Retina (tissue), 1 donor: Measurements from ENCODE around the gene RIPOR2.

ENCODE experiments used
- DNase-seq: peaks from one replicate; pipeline ENCODE4 v3.0.0-alpha.2; 2016

RIPOR2 gene

DNA sequence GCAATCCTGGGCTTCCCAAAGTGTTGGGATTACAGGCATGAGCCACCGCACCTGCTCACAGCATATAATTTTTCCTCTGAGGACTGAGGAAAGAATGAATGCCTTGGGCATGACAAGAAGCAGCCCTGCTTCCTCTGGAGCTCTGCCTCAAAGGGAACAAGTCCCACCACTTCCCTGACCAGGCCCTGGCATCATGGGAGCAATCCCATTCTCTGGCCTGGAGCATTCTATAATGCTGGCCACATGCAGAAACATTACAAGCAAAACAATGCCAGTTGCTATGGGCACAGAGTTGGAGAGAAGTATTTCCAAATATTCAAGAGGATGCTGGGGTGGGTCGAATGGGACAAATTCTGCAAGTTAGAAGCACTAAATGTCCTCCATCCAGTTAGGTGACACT, 95.6 kb downstream of the RIPOR2 start:
- DNase-seq = no peak

DNA sequence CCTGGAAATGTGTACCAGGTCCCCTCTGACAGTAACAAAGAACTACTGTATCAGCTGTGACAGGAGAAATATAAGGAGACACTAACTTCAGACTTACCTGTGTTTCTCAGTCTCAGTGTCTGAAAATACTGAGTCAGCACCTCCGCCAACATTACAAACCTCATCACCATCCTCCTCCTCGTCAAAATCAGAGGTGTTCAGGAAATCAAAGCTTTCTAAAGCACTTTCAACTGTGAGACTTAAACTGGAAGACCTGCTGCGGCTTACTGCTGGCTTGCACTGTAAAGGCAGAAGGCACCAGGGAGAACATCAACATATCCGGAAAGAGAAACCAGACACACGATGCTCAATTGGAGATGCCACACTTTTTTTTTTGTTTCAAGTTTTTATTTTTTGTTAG, 96.8 kb downstream of the RIPOR2 start:
- no peak for DNase-seq

DNA sequence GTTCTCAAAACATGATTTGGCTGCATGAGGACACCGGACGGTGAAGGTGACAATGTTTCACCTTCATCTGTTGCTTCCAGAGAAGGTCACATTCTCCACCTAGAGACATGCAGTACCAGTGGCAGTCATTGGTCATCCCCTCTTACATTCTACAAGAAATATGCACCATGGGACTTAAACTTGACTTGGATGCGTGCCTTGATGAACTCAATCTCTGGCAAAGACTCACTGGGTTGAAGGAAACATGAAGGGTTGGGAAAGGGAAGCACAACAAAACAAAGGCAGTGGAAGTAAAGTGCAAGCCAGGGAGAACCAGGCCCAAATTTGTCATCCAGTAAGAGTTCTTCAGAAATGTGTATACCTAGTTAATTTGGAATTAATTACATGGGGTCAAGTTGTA, 97.7 kb downstream of the RIPOR2 start:
- no peak for DNase-seq

DNA sequence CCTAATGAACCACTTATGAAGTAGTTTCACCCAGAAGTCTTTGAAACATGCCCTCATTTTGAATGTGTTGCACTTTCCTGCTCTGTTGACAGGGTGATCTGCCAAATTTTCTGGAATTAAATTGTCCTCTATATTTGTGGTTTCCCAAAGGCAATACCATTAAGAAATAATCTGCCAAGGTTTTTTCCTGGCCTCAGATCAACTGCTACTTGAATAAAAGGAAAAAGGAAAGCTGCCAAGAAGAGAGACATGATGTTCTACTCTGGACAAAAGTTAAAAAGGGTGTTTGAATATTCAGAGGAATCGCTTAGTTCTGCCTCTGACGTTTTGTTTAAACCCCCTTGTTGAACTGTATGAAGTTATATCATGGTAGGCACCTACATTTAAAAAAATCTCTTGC, 99.7 kb downstream of the RIPOR2 start:
- DNase-seq = no peak

DNA sequence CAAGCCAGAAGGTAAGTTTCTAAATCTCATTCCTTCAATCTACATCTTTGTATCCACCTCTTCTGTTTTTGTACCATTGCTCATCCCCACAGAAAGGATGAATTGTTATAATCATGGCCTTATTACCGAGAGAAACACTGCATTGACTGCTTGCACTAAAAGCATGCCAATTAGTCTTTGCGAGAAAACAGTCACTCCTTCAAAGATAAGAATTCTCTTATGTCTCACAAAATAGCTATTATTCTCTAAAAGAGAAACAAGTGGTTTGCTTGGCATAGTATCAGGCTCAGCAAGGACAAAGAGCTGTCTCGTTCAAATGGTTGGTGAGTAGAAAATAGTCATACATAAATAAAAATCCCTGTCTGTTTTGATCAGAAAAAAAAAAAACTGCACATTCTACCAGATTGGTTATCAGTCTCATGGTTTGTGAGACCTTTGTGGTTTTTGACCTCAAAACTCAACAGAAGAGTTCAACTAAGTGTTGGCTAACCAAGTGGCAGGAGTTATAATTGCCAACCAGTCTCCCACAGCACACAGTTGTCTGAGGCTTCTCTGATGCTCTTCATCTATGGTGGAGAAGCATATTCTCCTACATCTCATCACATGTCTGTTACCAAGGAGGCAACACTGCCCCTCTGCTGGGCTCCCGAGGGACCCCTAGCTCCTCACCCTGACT, 101.9 kb downstream of the RIPOR2 start:
- DNase-seq = no peak

DNA sequence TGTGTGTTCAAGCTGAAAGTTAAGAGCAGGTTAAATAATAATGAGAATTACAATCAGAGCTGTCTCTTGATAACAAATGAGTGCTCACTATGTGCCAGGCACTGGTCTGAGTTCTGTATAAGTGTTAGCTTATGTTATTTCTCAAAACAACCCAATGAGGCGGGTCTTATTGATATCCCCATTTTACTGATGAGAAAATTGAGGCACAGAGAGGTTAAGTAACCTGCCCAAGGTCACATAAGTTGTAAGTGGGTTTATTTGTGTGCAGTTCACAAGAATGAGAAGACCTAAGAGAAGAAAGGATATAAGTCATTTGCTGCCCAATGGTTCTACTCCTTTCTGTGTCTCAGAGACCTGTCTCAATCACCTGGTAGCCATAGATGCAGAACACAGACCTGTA, 103.0 kb downstream of the RIPOR2 start:
- no peak for DNase-seq

DNA sequence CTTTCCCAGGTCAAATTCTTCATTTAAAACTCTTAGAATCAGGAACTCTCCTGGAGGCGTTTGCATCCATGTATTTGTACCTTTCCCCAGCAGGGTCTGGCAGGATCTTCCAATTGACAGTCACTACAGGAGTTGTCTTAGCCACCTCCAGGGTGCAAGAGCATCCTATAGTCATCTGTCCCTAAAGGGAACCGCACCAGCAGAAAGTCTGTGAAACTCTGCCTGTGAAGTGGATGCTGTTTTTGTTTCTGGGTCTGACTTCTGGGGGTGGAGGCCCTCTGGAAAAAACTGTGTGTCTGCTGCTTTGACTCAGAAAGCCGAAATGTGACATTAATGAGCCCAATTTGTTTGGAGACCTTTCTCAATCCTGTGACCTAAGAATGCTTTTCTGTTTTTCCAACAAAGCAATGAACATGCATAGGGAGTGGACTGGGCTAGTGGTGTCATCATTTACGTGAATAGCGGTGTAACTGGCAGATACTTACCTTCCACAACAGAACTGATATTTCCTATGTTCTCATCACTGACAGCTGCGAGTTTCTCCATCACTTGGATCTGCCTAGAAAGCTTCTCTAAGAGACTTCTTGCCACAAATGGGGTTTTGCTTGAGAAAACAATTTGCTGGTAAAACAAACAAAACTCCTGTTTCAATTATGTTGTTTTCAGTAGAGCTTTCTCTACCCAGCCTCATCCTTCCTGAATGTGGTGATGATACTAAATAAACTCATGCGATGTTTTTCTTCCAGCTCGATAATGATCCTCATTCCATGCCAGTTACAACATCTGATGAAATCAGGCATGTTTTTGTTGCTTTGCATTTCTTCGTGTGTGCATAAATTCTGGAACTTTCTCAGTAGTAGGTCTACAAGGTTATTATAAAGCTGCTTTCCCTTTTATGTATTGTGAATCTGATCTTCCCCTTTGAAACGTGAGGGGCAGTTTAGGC, 103.7 kb downstream of the RIPOR2 start:
- DNase-seq = no peak

DNA sequence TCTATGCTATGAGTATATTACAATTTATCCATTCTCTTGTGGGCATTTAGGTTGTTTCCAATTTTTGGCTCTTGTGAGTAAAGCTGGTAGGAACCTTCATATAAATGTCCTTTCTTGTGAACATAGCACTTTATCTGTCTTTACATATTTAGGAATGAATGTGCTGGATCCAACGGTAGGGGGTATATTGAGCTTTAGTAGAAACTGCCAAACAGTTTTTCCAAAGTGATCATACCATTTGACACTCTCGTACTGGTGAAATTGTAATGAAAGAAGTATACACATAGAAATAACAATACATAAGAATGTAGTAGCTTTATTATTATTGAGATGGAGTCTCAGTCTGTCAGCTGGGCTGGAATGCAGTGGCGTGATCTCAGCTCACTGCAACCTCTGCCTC, 106.1 kb downstream of the RIPOR2 start:
- DNase-seq = no peak

DNA sequence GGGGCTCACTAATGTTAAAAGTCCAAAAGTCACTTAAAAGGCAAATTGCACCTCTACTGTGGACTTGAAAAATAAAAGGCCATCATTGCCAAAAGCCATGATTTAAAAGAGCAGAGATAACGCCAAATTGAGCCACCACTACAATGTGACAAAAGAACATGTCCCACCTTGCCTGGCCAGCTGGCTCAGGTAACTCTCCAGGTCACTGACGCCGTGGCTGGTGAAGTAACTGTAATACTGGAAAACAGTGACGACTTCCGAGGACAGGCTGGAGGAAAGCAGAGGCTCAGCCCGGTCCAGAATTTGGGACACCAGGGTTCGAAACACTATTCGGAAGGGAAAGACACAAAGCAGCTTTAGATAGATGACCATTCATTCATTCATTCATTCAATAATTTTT, 107.8 kb downstream of the RIPOR2 start:
- DNase-seq = no peak

DNA sequence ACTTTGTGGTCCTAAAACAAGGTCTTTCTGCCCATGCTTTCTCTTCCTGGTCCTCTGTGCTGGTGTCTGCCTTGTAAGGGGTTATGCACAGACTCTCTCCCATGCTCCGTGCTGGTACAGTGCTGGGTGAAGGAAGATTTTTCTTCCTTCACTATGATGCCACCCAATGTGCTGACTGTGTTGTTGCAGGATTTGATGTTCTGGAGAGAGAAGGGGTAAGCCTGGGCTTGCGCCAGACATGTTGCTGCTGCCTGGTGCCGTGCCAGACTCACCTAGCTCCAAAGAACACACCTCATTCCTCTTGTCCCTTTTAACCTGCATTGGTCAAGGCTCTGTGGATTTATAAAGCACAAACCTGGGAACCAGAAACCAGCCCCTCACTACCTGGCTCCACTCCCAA, 108.6 kb downstream of the RIPOR2 start:
- no peak for DNase-seq

DNA sequence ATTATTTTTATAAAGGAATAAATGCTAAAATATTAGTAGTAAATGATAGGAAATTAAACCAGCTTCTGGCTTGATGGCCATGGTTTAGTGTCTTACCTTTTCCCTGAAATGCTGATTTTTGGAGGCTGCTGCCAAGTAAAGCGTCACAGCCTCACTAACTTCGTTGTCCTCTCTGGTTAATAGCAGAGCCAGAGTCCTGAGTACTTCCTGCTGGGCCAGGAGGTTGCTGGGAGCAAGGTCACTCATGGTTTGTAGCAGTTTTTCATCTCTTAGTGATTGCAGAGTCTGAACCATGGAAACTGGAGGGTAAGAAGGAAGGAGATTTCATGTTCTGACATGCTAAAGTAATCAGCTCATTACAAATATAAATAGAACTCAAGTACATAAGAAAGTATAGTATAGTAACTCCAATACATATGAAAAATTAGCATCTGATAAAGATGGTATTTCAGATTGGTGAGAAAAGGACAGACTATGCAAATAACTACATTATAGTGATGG, 110.6 kb downstream of the RIPOR2 start:
- DNase-seq = no peak

DNA sequence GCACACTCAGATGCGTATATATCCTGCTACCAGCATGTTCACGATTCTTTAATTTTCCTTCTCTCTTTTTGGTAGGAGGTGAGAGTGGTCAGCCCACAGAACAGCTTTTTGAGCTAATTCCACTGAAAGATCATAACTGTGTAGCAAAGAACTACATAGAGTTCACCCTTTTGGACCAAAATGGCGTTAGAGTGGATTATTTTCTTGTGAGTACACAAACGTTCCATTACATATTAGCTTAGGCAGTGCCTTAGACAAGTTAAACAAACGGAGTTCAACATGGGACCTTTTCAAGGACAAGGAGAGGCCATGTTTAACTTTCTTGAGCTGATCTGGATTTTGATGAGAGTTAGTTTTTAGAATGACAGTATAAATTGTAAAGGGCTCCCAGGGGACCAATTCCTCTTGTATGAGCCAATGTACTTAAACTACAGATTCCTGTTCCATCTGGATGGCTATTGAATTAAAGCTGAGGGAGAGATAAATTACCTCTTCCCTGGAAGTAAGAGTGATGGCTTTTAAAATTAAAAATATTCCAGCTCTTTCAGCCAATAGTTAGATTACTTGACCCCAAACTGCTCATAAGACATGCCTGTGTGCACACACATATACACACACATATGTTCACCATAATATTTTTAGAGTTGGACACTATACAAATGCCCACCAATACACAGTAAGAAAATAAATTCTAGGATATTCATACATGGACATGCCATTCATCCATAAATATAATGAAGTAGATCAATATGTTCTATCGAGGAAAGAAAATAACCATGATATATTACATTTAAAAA, 111.4 kb downstream of the RIPOR2 start:
- no peak for DNase-seq

DNA sequence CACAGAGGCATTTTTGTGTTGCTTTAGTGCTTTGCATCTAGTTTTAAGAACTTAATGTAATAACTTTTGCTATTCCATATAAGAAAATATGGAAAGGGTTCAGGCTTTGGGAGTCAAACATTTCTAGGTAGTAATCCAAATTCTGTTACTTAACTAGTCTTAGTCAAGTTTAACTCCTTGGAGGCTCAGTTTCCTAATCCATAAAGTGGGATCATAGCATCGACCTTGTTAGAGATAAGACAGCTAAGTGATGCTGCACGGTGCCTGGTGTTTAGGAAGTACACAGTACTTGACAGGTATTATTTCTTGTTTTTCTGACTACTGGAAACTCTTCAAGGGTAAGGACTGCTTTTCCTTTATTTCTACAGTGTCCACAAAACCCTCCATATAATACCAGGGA, 112.6 kb downstream of the RIPOR2 start:
- no peak for DNase-seq

DNA sequence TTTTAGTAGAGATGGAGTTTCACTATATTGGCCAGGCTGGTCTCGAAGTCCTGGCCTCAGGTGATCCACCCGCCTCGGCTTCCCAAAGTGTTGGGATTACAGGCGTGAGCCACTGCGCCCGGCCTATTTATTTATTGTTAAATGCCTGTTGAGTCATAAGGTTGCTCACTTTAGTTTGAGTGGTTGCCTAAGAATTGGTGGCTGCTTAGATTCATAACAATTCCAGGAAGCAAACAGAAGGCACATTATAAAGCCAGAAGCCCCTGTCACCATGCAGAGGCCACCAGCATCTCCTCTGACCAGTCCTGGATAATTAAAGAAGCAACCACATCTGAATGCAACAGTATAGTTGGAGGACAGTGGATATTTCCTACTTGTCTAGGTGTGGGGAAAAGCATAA, 113.1 kb downstream of the RIPOR2 start:
- no peak for DNase-seq

DNA sequence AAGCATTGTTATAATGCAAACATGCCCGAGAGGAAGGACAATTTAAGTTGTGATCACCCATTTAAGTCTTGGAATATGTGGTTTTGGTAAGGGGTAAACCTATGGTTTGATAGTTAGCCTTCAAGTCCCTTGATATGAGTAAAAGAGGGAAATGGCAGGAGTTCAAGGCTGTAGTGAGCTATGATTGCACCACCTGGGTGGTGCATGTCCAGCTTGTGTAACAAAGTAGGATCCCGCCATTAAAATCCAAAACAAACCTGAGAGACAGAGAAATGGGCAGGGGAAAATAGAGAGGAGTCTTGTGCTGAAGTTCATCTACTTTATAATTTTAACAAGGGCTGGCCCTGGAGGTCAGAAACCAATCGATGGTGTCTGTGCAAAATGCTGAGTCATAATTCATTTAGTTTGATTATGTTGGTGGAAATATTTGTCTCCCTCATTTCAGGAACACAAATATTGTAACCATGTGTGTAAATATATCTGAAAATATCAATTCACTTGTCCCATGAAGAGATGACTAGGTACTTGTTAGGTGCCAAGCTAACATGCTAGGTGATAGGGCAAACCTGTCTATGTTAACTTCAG, 113.8 kb downstream of the RIPOR2 start:
- no peak for DNase-seq

DNA sequence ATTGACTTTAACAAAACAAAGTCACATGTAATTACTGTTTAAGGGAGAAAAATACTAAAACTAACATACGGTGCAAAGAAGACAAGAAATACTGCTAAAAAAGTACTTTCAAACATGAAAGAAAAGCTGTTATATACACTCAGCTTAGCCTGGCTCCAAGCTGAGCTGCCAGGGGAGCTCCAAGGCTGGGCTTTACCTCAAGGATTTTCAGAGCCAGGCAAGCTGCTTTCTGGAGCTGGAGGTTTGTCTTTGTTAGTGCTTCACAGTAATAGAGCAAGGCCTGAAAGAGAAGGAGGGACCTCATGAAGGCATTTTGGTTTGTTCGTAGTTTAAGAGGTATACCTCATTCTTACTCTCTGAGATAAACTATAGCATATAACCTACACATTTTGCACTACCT, 117.4 kb downstream of the RIPOR2 start:
- no peak for DNase-seq

DNA sequence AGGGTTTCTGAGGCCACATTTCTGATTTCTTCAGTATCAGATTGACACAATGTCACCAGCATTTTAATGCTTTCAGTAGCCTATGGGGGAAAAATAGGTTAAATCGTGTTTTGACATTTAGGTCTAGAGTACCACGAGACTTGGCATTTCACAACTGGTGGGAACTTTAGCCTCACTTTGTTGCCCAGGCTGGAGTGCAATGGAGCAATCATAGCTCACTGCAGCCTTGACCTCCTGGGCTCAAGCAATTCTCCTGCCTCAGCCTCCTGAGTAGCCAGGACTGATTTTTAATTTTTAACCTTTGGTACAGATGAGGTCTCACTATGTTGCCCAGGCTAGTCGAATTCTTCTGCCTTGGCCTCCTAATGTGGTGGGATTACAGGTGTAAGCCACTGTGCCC, 126.0 kb downstream of the RIPOR2 start:
- no peak for DNase-seq

DNA sequence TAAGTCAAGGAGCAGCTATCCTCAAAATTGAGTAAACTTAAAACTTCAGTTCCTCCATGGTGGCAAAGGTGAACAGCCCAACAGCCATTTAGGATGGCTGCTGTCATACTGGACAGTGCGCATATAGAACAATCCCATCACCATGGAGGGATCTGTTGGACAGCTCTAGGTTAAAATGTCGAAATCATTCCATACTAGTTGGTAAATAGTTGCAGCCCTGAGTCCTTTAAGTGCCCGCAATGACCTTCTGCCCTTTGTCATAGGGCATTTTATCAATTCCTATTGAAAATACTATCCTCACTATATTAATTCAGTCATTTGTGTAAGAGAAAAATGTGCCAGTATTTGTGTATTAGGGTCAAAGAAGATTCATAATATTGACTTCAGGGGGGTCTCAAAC, 128.2 kb downstream of the RIPOR2 start:
- DNase-seq = no peak

DNA sequence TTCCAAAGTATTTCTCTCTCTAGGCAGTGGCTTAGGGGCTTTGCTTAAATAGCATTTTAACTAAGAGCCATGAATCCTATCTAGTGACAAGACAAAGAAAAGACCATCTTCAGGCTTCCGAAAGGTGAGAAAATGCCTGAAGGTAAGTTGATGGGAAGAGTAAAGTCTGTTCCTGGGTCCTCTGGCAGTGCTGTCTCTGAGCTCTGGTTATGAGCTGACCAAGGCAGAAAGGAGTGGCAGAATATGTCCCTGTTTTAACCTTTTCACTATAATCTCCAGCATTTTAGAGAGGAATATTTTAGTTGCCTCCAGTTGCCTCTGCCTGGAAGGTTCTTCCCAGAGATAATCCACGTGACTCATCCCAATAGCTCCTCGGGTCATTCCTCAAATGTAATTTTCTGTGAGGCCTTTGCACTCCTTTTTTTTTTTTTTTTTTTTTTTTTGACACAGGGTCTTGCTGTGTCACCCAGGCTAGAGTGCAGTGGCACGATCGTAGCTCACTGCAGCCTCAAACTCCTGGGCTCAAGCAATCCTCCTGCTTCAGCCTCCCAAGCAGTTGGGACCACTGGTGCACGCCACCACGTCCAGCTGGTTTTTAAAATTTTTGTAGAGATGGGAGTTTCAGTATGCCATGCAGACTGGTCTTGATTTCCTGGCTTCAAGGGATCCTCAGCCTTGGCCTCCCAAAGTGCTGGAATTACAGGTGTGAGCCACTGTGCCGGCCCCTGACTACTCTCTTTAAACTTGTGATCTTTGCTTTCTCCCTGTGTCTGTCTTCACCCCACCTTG, 133.3 kb downstream of the RIPOR2 start:
- DNase-seq = no peak

DNA sequence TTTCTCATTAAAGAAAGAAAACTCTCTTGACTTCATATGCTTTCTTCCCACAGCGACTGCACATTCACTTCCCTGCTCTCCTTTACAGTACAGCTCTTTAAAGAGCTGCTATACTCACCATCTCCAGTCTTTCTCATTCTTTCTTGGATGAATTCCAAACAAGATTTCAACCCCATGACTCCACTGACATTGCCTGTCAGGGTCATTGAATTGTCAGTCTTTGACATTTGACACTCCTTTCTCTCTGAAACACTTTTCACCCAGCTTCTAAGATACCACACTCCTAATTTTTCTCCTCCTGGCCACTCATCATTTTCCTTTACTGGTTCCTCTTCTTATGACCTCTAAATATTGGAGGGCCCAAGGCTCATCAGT, 136.2 kb downstream of the RIPOR2 start:
- DNase-seq = no peak

DNA sequence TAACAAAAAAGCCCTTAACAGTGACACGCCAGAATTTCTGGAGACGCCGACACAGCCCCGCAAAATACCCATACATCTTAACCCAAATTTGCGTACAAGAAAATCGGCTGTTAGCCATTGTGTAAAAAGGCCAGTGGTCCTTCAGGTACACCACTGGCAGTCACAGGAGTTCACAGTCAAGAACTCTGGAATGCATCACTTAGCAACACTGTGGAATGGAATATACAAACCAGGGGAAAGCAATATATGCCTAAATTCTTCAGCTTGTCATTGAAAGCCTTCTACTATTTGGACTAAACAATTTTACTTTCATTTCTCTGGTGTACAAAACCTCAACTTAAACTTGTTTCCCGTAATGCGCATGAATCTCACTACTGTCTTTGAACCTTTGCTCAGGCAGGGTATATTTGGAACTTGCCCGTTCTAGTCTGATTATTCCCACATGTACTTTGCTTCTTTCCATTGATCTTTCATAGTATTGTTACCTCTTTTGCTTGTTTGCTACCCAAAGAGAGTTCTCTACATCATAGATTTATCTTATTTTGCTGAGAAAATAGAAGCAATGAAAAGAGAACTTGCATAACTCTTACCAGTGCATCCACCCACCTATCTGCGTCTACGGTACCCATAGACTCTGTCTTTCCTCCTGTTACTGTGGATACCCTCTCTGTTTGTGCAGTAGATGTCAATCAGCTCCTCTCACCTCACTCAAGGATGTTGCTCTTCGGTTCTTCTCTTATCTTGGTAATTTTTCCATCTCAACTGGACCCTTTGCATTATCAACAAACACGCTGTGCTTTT, 136.8 kb downstream of the RIPOR2 start, which contains the start of gene ARMH2:
TSS of gene ARMH2 (minus strand) at position 178 of the 801 bp plus-strand sequence. CDS start at position 118, 60 bp downstream.
- DNase-seq = no peak
